GM21529 (cell line): ENCODE measurements around the gene CYS1.
"Not testable (repeated sequence)": the region's sequence is repeated elsewhere in the genome, so short reads cannot be mapped to it uniquely, and the experiment has no call there.

ENCODE experiments used
- ATAC-seq: cut with Tn5 transposase; IDR thresholded peaks from one replicate; pipeline ENCODE4 v1.9.1; 2021; ENCODE audit not compliant: unreplicated experiment

CYS1 gene

GRCh38 chr2:10016001-10016801, 64.0 kb downstream of the CYS1 start:
- ATAC-seq, result no peak

GRCh38 chr2:10015376-10015989, 64.7 kb downstream of the CYS1 start:
- ATAC-seq, result not testable (repeated sequence)

GRCh38 chr2:10014418-10015190, 65.6 kb downstream of the CYS1 start:
- ATAC-seq, result no peak

- ATAC-seq, result not testable (repeated sequence)
These were observed 66.4 kb downstream of the CYS1 start for GRCh38 chr2:10013651-10014417.

GRCh38 chr2:10012963-10013461, 67.2 kb downstream of the CYS1 start:
- ATAC-seq, result no peak

GRCh38 chr2:10012366-10012962, 67.7 kb downstream of the CYS1 start:
- ATAC-seq, result not testable (repeated sequence)

- ATAC-seq, result not testable (repeated sequence)
These were observed 68.4 kb downstream of the CYS1 start for GRCh38 chr2:10011606-10012325.

GRCh38 chr2:10010861-10011605, 69.2 kb downstream of the CYS1 start:
- not testable (repeated sequence) for ATAC-seq

GRCh38 chr2:10009811-10010781, 70.1 kb downstream of the CYS1 start:
- no peak for ATAC-seq

GRCh38 chr2:10009271-10009810, 70.9 kb downstream of the CYS1 start:
- no peak for ATAC-seq

GRCh38 chr2:10008809-10009176, 71.4 kb downstream of the CYS1 start:
- ATAC-seq, result no peak

- no peak for ATAC-seq
These were observed 72.0 kb downstream of the CYS1 start for GRCh38 chr2:10007921-10008808.

GRCh38 chr2:10007435-10007834, 72.8 kb downstream of the CYS1 start:
- no peak for ATAC-seq
